Caco-2 (cell line): ENCODE results near the gene NOX5. TPM values are rescaled to one million over a fixed set of nuclear protein-coding genes. Genes with fewer than 3 reads are reported as not detected.

ENCODE experiments used
- BruUV-seq: library from RNA; stranded (reverse); fragments of 400-500 nt; replicated peaks from 2 replicates; lab custom pipeline; 2021; lab: Mats Ljungman, UMichigan
- CTCF ChIA-PET: fragments of 300-600 bp; sonication (Branson Sonifier 250); formaldehyde crosslinking; loops from one replicate; lab custom pipeline; 2022; ENCODE audit warnings: antibody characterized with exemption; lab: Charles Lee
- POLR2A ChIA-PET: fragments of 300-600 bp; sonication (Branson Sonifier 250); formaldehyde crosslinking; loops from one replicate; lab custom pipeline; 2022; ENCODE audit warnings: antibody characterized with exemption; lab: Charles Lee
- DNase-seq, 2 experiments: peaks; one replicate each; pipeline versions ENCODE4 v3.0.0 to v3.0.0-alpha.2; 2020 to 2022
- H3K27me3 ChIP-seq: replicated peaks from 2 replicates; pipeline ENCODE4 v1.6.0; 2011; ENCODE audit warnings: low read length; ENCODE audit not compliant: control insufficient read depth, insufficient read depth
- H3K36me3 ChIP-seq: 2 replicates; pipeline ENCODE4 v1.5.1; 2011; ENCODE audit warnings: low read length; ENCODE audit not compliant: control insufficient read depth, insufficient read depth
- H3K4me1 ChIP-seq: fragments of 250-450 bp; sonication (Bioruptor Pico); 2 replicates; pipeline ENCODE4 v1.5.1; 2020; ENCODE audit warnings: mild to moderate bottlenecking
- H3K4me3 ChIP-seq: 2 replicates; pipeline ENCODE4 v1.5.1; 2011; ENCODE audit warnings: low read depth, mild to moderate bottlenecking, control low read depth, low read length
- H3K9me3 ChIP-seq: fragments of 250-450 bp; sonication (Bioruptor Pico); 2 replicates; pipeline ENCODE4 v1.5.1; 2020; ENCODE audit warnings: mild to moderate bottlenecking, moderate library complexity
- H3K27ac Mint-ChIP-seq: one replicate; pipeline ENCODE4 v1.8.0; 2022; ENCODE audit warnings: mixed read lengths; ENCODE audit not compliant: unreplicated experiment
- H3K27me3 Mint-ChIP-seq: one replicate; pipeline ENCODE4 v1.8.0; 2022; ENCODE audit warnings: mixed read lengths; ENCODE audit not compliant: insufficient read depth, unreplicated experiment
- H3K36me3 Mint-ChIP-seq: one replicate; pipeline ENCODE4 v1.8.0; 2022; ENCODE audit warnings: mild to moderate bottlenecking, mixed read lengths; ENCODE audit not compliant: insufficient read depth, unreplicated experiment
- H3K4me1 Mint-ChIP-seq: one replicate; pipeline ENCODE4 v1.8.0; 2022; ENCODE audit warnings: low read depth, mixed read lengths; ENCODE audit not compliant: unreplicated experiment
- H3K4me3 Mint-ChIP-seq: one replicate; pipeline ENCODE4 v1.8.0; 2022; ENCODE audit warnings: mild to moderate bottlenecking, moderate library complexity, mixed read lengths; ENCODE audit not compliant: unreplicated experiment
- H3K9me3 Mint-ChIP-seq: one replicate; pipeline ENCODE4 v1.8.0; 2022; ENCODE audit warnings: mixed read lengths; ENCODE audit not compliant: unreplicated experiment
- intact Hi-C: fragments of 100-400 bp; cut with micrococcal nuclease; formaldehyde crosslinking; loops from one replicate; pipeline ENCODE4 v1.10.0; 2022; ENCODE audit not compliant: unreplicated experiment
- total RNA-seq: library from RNA; stranded (reverse); gene quantifications from 2 replicates; pipeline ENCODE4 v1.2.3, GENCODE V29; 2022
- TF ChIP-seq, protein P1 (sequence below), 2 experiments: fragments of 200-600 bp in 1 of 2; IDR thresholded peaks; 1 replicate in 1 of 2; 2 replicates in 1 of 2; pipeline versions ENCODE4 v1.5.1 to v1.8.0; 2011 to 2022; ENCODE audit warnings: antibody characterized with exemption in 1 of 2, control low read depth in 1 of 2, inconsistent platforms in 1 of 2, low read depth in 1 of 2, low read length in 1 of 2, mild to moderate bottlenecking in 1 of 2, moderate library complexity in 1 of 2; ENCODE audit not compliant: insufficient read depth in 1 of 2, severe bottlenecking in 1 of 2, unreplicated experiment in 1 of 2

Gene NOX5
- total RNA-seq, 1 experiment from 2014 or later: 0.05 TPM

DNA sequence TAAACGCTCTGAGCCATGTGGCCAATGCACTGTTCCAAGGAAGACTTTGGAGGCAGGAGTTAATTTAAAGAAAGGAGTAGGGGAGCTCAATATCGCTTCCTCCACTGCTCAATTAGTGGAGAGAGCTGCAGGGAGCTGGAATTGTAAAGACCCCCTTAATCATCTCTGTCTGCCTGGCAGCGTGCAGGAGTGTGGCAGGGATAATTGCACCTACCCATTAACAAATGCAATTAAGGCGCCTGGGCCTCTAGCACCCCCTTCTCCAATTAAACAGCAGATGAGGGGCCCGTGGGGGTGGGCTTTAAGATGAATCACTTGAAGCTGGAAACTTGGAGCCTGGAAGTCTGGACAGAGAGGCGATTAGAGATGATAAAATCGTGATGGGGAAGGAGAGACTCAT is 84.3 kb downstream of the NOX5 start:
- Histone ChIP-seq H3K36me3 (no peaks in the 10 kb centered on the region), H3K27me3 (no peaks in the 10 kb centered on the region), H3K4me1 (no peaks in the 10 kb centered on the region), H3K4me3 (no peak overlapping the region), H3K9me3 (no peaks in the 10 kb centered on the region)
- intact Hi-C loops: no loop called here
- TF ChIP-seq, protein P1, sequence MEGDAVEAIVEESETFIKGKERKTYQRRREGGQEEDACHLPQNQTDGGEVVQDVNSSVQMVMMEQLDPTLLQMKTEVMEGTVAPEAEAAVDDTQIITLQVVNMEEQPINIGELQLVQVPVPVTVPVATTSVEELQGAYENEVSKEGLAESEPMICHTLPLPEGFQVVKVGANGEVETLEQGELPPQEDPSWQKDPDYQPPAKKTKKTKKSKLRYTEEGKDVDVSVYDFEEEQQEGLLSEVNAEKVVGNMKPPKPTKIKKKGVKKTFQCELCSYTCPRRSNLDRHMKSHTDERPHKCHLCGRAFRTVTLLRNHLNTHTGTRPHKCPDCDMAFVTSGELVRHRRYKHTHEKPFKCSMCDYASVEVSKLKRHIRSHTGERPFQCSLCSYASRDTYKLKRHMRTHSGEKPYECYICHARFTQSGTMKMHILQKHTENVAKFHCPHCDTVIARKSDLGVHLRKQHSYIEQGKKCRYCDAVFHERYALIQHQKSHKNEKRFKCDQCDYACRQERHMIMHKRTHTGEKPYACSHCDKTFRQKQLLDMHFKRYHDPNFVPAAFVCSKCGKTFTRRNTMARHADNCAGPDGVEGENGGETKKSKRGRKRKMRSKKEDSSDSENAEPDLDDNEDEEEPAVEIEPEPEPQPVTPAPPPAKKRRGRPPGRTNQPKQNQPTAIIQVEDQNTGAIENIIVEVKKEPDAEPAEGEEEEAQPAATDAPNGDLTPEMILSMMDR (IDR thresholded peaks at IDR 0.05; ENCODE audit: insufficient read depth in 1 of 2, low read depth in 1 of 2, low read length in 1 of 2, severe bottlenecking in 1 of 2, unreplicated experiment in 1 of 2): no peak
- H3K4me3 Mint-ChIP-seq: no peak overlapping the region
- no TSS peak for BruUV-seq
- H3K4me1 Mint-ChIP-seq: no peaks in the 10 kb centered on the region
- ChIA-PET CTCF (no interaction called here), POLR2A (no interaction called here)
- DNase-seq: no peak
- peaks cover 16% of the 10 kb centered on the region for H3K27me3 Mint-ChIP-seq
- no peak overlapping the region for H3K27ac Mint-ChIP-seq
- no peaks in the 10 kb centered on the region for H3K9me3 Mint-ChIP-seq
- H3K36me3 Mint-ChIP-seq: no peaks in the 10 kb centered on the region

DNA sequence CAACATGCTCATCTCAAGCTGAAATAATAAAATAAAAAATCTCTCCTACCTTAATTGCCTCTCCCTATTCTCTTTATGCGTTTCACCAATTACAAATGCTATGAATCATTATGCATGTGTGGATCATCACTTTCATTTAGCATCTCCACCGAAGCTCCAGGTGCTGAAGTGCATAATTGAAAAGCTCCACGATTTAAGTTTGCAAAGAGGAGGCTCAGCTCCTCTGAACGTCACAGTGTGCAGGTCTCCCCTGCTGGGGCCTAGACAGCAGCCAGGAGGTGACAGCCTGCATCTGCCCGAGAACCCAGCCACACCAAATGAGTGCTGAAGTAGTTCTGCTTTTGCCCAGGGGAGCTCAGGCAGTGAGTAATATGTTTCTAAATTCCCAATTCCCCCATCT is 85.4 kb downstream of the NOX5 start:
- H3K4me1 ChIP-seq: no peaks in the 10 kb centered on the region
- TF ChIP-seq, protein P1 (IDR thresholded peaks at IDR 0.05; ENCODE audit: insufficient read depth in 1 of 2, low read depth in 1 of 2, low read length in 1 of 2, severe bottlenecking in 1 of 2, unreplicated experiment in 1 of 2): no peak
- no peak overlapping the region for H3K4me3 ChIP-seq
- H3K9me3 Mint-ChIP-seq: no peaks in the 10 kb centered on the region
- intact Hi-C loops: no loop called here
- peaks cover 14% of the 10 kb centered on the region for H3K27me3 Mint-ChIP-seq
- CTCF ChIA-PET: no interaction called here
- no TSS peak for BruUV-seq
- H3K36me3 Mint-ChIP-seq: no peaks in the 10 kb centered on the region
- no peaks in the 10 kb centered on the region for H3K4me1 Mint-ChIP-seq
- H3K27me3 ChIP-seq: no peaks in the 10 kb centered on the region; the same call in 1 of the 2 replicates
- no peaks in the 10 kb centered on the region for H3K36me3 ChIP-seq
- H3K27ac Mint-ChIP-seq: no peak overlapping the region
- POLR2A ChIA-PET: no interaction called here
- no peaks in the 10 kb centered on the region for H3K9me3 ChIP-seq
- H3K4me3 Mint-ChIP-seq: no peak overlapping the region
- DNase-seq: no peak

DNA sequence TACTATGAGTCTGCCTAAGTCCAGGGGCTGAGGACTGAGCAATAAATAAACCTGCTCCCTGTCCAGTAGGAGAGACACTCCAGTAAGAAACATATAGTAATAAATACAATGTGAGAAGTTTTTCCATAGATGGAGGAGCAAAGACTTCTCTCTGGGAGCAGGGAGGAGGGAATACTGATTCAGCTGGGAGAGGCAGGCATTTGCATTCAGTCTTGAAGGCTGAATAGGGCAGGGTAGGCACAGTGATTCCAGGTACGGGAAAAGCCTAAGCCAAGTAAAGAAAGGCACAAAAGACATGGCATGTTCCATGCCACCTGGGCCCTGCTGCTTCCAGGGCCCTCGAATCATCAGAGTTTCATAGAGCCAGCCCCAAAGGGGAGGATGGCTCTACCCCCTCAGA is 86.3 kb downstream of the NOX5 start:
- BruUV-seq: no TSS peak

More for the DNA sequence above, 86.3 kb downstream of the NOX5 start:
- TF ChIP-seq, protein P1 (IDR thresholded peaks at IDR 0.05; ENCODE audit: insufficient read depth in 1 of 2, low read depth in 1 of 2, low read length in 1 of 2, severe bottlenecking in 1 of 2, unreplicated experiment in 1 of 2): no peak
- no peaks in the 10 kb centered on the region; the same call in 1 of the 2 replicates for H3K27me3 ChIP-seq
- no peak overlapping the region for H3K4me3 ChIP-seq
- CTCF ChIA-PET: no interaction called here
- no peaks in the 10 kb centered on the region for H3K4me1 ChIP-seq
- POLR2A ChIA-PET: no interaction called here
- H3K36me3 ChIP-seq: no peaks in the 10 kb centered on the region
- intact Hi-C loops: no loop called here
- H3K4me3 Mint-ChIP-seq: no peak overlapping the region
- peaks cover 14% of the 10 kb centered on the region for H3K27me3 Mint-ChIP-seq
- H3K4me1 Mint-ChIP-seq: no peaks in the 10 kb centered on the region
- H3K9me3 ChIP-seq: no peaks in the 10 kb centered on the region
- H3K27ac Mint-ChIP-seq: no peak overlapping the region
- no peaks in the 10 kb centered on the region for H3K9me3 Mint-ChIP-seq
- no peaks in the 10 kb centered on the region for H3K36me3 Mint-ChIP-seq
- no peak for DNase-seq
